Measurements from ENCODE around the gene IL9.
"Not testable (repeated sequence)": the region's sequence is repeated elsewhere in the genome, so short reads cannot be mapped to it uniquely, and the experiment has no call there.

IL9 gene

DNA sequence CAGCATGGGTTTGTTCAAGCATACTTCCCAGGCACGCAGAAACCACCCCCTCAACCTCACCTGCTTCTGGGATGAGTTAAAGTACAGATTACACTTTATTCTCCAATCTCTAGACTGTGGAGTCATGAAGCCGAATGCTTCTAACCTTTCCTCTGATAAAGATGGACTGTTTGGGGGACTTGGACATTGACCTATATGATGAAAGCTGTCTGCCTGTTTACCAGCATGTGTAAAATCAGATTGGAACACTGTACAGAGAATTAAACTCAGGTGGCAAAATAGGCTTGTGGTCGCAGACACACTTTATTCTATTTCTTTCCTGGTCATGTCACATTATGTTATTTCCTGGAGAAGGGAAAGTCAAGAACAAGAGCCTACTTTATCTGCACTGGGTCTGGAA is 25.7 kb downstream of the IL9 start:
- no peak for DNase-seq (ENCODE audit: low spot score)
- FAIRE-seq = no peak

DNA sequence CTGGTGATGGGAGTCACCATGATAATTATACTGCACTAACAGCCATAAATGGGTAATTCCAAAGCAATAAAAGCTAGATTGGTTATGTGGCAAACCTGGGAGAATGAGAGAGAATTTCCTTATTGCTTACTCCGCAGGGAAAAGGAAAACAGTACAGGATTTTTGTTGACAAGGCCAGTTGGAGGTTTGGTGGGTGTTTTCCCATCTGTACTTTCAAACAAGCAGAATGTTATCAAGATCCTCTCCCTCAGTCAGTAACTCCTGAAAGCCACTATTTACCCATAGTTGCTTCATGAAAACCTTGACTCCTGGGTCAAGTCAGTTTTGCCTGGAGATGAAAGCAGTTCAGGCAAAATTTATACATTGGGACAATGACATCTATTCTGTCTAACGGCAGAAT is 26.4 kb downstream of the IL9 start:
- no peak for FAIRE-seq
- DNase-seq (ENCODE audit: low spot score) = no peak

DNA sequence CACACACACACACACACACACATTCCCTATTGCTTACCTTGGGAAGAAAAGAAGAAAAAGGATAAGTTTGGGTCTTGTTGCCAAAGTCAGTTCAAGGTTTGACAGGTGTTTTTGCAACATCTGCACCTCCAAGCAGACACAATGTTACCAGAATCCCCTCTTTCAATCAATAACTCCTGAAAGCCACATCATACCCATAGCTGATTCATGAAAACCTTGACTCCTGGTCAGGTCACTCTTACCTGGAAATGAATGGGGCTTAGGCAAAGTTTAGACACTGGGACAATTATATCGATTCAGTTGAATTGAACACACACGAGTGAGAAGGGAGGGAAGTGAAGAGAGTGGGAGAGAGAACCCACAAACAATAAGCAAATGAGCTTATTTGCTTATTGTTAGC is 27.0 kb downstream of the IL9 start:
- FAIRE-seq = no peak
- no peak for DNase-seq (ENCODE audit: low spot score)

DNA sequence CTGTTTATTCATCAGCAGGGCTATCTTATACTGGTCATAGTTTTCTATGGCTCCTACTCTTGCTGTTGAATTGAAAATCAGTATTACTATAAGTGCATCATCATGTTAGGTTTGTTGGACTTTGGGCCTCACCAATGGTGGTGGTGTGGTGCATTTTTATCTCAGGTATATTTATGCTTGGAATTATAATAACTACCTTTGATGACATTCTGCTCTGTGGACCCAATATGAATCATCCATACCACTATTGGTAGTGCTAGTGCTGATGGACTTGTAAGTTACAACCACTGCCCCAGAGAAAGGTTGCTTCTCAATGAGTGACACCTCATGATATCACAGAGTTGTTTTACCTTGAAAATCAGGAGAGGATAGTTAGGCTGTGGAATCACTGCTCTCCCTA is 28.0 kb downstream of the IL9 start:
- DNase-seq (ENCODE audit: low spot score) = no peak
- FAIRE-seq = no peak

DNA sequence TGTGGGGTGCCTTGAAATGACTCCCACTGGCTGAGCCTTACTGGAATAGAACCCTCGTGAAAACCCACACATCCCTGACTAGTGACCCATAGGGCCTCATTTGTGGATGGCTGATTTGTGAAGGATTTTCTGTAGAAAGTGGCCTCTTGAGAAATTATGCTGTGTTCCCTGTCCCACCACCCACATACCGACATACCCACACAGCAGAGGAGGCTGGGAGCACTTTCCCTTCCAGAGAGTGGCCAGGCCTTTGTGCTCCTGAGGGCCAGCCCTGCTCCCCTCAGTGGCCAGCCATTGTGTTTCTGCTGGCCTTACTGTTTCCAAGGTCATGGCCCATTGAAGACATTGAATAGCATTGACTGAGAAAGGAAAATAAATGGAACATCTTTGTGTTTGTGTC is 29.6 kb downstream of the IL9 start:
- DNase-seq (ENCODE audit: low spot score) (no peak), FAIRE-seq (no peak)

DNA sequence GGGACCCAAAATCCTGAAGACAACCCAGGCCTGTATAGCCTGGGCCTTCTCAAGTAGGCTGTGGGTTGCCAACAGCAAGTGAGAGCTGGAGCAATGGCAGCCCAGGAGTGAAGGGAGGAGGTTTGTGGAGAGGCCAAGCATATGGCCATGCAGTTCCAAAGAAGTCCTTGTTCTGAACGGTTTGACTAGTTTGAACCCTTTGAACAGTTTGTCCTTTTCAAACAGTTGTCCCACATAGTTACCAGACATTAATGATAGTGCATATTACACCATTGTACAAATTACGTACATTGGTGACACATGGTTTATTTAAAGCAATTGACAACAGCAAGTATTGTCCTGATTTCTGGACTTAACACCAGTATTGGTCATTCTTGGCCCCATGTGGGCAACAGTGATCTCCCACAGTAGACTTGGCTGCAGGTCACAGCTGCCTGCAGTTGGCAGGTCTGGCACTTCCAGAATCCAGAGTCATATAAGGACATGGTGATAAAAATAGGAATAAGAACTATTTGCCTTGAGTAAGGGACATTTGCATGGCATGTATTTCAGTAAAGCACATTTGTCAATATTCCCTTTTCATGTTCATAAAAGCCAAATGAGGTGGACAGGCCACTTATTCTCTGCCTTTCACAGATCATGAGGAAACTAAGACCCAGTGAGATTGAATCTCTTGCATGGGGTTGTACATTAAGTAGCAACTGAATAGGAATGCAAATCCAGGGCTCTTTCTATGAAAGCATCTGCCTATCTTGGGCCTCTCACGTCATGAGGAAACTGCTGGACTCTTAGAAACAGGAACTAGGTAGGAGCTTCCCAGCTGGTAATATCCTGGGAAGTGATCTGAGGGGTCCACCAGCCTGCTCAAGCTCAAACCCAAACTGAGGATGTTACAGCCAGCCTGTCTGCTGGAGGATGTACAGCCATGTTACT is 30.9 kb downstream of the IL9 start:
- FAIRE-seq = no peak
- no peak for DNase-seq (ENCODE audit: low spot score)

DNA sequence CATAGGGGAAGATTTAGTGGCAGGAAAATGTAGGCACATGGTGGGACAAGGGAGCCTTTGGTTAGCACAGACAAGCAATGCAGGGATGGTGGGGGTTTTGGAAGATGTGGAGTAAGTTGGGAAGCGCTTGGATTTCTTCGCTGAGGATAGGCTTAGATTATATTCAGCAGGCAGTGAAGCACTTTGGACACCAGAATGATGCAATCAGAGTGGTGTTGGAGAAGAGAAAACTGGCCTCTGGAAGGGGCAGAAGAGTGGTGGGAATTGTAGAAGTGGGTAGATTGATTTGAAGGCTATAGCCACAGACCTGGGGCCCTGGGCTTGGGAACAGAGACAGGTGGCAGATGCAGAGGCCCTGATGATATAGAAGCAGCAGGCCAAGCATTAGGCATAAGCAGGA is 32.9 kb downstream of the IL9 start:
- DNase-seq (ENCODE audit: low spot score) (no peak), FAIRE-seq (no peak)

DNA sequence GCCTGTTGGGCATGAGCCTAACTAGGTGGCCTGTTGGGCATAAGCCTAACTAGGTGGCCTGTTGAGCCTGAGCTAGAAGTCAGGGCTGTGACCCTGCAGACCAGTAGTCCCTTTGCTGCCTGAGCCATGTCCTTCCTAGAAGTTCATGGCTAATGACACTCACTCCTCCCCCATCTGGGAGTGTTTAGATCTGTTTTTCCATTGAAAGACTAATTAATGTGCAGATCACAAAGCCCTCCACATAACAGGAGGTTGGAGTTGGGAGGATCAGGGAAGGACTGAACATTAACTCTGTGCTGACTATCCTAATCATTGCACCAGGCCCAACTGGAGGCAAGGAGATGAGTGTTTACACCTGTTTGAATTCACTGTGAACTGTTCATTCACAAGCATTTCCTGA is 33.6 kb downstream of the IL9 start:
- no peak for FAIRE-seq
- DNase-seq (ENCODE audit: low spot score) = no peak

DNA sequence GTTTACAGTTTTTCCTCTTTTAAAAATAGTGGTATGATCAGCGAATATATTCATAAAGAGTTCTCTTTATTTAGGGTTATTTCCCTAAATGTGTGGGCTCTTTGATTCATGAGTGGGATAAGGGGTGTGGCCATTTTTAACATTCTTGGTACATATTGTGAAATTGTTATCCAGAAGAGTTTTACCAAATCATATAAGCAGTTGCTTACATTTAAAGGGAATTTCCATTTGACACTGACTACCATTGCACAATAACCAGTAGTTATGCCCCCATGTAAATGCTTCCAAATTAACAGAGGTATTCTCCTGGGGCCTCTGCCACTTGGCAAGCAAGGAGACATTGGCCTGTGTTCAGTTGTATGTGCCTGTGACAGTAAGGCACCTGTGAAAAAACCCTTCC is 34.0 kb downstream of the IL9 start:
- FAIRE-seq = no peak
- DNase-seq (ENCODE audit: low spot score) = no peak

DNA sequence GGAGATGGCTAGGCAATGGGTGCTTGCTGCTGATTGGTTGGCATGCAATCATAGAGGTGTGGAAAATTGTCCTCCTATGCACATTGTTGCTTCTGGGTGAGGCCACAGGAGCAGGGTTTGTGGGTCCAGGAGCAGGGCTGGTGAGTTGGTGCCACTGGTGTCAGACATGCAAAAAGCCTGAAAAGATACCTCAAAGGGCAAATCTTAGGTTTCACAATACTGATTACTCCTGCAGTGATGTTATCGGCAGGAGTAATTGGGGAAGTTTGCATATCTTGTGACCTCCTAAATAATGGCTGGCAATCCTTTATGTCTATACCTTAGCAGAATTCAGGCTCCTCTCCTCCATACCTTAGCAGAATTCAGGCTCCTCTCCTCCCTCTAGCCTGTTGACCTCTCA is 36.0 kb downstream of the IL9 start:
- no peak for FAIRE-seq

DNA sequence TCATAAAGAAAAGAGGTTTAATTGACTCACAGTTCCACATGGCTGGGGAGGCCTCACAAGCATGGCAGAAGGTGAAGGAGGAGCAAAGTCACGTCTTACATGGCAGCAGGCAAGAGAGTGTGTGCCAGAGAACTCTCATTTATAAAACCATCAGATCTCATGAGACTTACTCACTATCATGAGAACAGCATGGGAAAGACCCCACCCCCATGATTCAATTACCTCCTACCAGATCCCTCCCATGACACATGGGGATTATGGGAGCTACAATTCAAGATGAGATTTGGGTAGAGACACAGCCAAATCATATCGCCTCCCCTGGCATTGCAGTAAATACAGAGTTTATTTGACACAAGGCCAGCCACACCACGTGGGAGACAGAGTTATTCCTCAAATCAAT is 36.5 kb downstream of the IL9 start:
- not testable (repeated sequence) for FAIRE-seq; DNase-seq (ENCODE audit: low spot score)

More for the DNA sequence above, 36.0 kb downstream of the IL9 start:
- DNase-seq (ENCODE audit: low spot score) = no peak

DNA sequence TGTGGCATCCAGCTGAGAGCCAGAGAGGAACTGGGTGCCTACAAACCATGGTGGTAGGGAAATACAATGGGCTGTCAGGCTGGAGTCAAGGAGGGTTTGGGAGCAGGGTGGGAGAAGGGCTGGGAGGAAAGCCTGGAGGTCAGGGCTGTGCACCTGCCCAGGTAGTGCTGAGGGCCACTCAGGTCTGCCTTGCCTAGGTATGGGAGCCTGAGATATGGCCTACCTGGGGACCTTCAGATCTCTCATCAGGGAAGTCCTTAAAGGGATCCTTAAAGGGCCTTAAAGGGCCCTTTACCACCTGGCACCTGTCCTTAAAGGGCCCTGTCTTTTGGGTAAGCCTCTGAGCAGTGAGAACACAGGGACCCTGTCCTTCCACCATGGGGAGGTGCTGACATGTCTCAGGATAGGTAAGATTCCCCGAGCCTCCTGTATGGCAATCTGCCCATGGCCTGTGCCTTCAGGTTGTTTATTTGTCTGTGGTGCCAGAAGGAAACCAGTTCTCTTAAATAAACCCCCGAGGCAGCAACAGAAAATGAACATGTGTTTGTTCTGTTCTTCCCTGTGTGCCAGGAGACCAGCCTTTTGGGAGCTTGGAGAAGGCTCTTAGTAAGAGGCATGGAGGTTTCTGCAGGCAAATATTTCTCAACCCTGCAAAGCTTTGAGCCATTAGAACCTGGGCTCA is 37.9 kb downstream of the IL9 start:
- FAIRE-seq (no peak), DNase-seq (ENCODE audit: low spot score) (no peak)

DNA sequence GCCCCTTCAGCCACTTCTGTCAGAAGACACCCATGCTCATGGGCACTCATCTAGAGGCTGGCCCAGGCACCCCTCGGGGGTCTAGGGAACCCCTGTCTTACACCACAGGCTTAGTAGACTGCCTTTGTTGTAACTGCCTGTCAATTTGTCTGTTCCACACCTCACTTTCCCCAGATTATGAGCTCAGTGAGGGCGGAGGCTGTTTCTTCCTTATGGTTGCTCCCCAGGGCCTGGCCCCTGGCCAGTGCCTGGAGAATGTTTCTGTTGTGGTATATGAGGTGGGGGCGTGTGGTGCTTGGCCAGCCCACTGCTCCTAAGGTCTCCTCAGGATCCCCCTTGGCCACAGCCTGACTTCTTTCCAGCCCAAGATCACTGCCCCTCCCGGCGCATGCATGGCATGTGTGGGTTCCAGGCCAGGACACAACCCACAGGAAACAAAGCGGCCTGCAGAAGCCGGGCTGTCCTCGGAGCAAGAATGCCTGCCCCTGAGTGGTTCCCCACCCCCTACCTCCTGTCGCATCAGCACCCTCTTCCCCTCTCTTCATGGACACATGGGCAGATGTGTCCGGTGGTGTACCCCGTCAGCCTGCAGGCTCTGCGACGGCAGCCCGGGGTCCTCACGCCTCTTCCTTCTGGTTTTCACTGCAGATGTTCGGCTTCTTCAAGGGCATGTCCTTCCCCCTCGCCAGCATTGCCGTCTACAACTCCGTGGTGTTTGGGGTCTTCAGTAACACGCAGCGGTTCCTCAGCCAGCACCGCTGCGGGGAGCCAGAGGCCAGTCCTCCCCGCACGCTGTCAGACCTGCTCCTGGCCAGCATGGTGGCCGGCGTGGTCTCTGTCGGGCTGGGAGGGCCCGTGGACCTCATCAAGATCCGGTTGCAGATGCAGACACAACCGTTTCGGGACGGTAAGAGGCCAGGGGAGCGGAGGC is 43.5 kb downstream of the IL9 start:
- DNase-seq (ENCODE audit: low spot score) (no peak), FAIRE-seq (no peak)

DNA sequence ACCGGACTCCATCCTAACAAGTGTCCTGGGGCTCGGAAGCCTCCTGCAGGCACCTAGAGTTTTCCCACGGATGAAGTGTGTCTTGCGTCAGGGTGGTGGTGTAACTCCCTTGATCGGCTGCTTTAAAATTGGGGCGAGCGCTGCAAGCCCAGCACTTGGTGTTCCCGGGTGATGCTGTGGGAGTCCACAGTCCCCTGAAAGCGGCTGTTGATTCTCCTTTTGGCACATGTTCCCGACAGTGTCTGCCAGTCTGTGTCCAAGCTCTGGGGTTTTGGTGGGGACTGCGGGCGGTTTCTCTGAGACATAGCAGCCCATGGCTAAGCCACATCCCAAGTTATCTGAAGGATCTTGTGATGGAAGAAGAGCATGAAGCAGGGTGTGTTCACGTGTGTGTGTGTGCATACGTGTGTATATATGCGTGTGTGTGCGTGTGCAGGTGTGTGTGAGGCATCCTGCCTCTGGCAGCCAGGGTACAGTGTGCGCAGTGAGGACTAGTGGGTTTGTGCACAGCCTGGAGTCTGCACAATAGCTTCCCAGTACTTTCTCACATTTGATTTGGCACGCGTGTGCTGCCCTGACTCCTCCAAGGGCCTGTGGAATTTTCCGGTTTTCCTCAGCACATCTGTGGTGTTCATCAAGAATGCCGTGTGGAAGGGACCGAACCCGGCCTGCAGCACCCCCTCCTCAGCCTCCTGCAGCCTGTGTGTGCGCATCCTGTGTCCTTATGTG is 44.3 kb downstream of the IL9 start:
- no peak for DNase-seq (ENCODE audit: low spot score)
- FAIRE-seq = no peak

DNA sequence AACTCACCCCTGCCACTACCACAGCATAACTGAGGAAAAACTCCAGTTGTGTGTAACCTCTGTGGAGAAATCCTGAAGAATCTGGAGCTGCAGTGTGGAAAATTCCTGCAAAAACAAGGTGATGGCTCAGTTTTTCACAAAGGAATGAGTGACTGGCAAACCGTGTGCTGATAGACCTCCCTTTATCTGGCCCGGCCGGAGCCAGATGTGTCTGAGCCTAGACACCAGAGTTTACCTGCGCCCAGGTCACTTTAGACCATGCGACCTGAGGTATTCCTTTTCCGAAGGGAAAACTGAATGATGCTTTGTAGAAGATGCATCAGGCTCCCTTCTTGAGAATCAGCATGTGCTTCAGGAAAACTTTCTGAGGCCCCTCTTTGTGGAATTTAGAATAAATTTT is 45.0 kb downstream of the IL9 start:
- no peak for FAIRE-seq
- DNase-seq (ENCODE audit: low spot score) = no peak

DNA sequence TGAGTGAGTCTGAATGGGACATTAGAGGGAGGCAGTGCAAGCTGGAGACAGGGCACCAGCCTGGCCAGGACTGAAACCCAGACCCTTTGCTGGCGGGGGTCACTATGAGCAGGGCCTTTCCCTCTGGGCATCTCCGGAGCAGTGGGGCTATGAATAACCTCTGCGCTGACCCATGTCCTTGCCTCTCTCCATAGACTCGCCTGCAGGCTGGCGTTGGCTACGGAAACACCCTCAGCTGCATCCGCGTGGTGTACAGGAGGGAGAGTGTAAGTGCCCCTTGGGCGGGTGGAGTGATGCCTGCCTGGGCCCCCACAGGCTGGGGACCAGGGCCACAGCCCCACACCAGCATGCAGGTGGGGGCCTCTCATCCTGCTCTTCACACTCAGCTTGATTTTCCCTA is 45.4 kb downstream of the IL9 start:
- DNase-seq (ENCODE audit: low spot score) = no peak
- no peak for FAIRE-seq

DNA sequence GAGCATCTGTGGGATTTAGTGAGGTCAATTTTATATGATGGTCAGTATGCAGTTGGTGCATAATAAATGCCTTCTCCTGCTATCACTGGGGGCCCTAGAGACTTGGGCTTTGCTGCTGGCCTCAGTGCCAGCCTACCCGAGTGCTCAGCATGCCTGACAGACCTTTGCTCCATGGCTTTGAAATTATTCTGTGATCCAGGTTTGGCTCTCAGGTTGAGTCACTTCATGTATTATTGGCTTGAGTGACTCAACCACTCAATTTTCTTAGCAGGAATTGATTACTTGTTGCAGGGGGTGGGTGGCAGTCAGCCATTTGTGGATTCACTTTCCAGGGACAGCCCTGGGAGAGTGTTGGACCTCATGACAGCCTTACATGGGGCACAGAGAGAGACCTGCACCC is 47.7 kb downstream of the IL9 start:
- no peak for FAIRE-seq
- DNase-seq (ENCODE audit: low spot score) = no peak

DNA sequence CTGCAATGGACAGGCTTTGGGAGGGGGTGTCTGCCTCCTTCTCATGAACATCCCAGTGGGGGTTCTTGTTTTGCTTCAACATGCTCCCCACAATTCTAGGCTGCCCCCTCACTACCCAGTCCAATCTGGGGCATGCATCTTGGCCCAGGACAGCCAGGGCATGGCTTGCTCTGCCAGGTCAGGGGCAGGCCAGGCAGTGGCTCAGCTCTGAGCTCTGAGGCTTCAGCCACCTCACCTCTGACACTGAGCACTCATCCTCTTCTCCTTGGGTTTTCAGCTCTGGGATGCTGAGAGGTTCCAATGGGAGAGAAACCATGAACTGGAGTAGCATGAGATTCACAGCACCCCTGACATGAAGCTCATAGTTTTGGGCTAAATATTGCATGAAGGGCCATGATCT is 49.3 kb downstream of the IL9 start:
- DNase-seq (ENCODE audit: low spot score) (no peak), FAIRE-seq (no peak)

DNA sequence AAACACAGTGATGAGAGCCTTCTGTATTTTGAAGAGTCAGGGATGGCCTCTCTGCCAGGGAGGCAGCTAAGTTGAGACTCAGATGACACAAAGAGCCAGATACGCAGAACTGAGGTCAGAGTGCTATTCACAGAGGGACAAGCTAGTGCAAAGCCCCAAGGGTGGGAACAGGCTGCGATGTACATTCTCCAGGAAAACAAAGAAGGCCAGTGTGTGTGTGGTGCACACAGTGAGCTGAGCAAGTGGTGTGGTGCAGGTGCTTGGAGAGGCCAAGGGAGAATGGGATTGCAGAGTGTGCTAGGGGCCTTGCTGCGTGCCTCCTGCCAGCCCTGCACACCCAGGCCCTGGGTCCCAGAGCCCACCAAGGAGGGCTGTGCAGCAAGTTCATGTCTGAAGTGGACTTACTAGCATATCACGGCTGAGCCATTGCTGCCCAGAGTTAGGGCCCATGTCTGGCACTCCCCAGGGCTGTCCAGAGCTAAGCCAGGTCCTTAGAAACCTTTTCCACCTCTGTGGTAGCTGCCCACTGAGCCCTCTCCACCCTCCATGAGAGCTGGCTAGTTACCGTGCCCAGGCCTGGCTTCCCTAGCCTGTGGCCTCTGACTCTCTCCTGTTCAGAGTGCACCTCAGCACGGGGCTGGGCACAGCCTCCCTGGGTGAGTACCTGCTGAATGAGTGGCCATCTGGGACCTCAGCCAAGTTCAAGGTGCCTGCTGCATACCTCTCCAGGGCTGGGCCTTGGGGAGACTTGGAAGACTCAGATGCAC is 51.9 kb downstream of the IL9 start:
- DNase-seq (ENCODE audit: low spot score) = no peak
- no peak for FAIRE-seq

DNA sequence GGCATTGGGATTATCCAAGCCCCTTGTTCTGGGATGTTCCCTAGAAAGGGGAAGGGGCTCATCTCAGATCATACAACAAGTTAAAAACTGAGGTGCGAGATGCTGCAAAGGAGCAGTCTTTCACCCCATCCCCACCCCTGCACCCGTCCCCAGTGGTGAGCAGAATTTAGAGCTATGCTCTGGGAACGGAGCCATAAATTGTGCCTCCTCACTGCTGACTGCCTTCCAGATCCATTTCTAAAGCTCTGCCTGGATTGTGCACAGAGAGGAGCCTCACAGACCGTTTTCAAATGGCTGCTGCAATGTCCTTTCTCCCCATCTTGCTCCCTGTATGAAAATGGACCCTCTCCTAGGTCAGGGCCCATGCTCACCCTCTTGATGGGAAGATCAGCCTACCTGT is 52.9 kb downstream of the IL9 start:
- DNase-seq (ENCODE audit: low spot score) = no peak
- no peak for FAIRE-seq
